PFSK-1 (cell line): ENCODE data around the gene RGS7.

ENCODE experiments used
- FOXP2 ChIP-seq: optimal IDR thresholded peaks from 2 replicates; pipeline ENCODE3; 2011; ENCODE audit warnings: borderline replicate concordance, control low read depth, inconsistent platforms; ENCODE audit not compliant: insufficient read depth; ENCODE audit errors: extremely low read length, extremely low read depth
- POLR2AphosphoS5 ChIP-seq: IDR thresholded peaks from 2 replicates; pipeline ENCODE4 v1.6.1; 2012; ENCODE audit warnings: low read depth, mild to moderate bottlenecking, control low read depth, low read length, moderate library complexity

DNA sequence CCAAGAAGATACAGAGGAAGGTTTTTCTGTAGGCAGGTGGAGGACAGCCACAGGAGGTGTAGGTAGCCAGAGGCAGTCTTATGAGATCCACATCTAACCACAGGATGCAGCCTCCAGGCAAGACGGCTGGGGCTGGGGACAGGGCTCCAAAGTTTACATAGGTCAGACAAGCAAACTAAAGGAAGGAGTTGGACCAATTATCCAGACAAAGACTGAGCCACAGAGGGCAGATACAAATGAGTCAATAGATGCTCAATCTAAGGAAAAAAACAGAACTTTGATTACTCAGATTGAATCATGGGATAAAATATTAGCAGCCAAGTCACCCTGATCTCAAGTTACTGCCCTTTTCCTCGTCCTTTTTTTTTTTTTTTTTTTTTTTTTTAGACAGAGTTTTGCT is 91.6 kb downstream of the RGS7 start:
- TF ChIP-seq FOXP2: no peak
- no peak for TF ChIP-seq POLR2AphosphoS5
